PC-9 (cell line): Measurements from ENCODE around the gene ERC2.

Experiments used
- CTCF ChIP-seq: fragments of 200-600 bp; sonication (generic); conservative IDR thresholded peaks from 2 replicates; pipeline ENCODE4 v1.6.1; 2017; ENCODE audit warnings: mixed run types, antibody characterized with exemption, mild to moderate bottlenecking, moderate library complexity
- EZH2 ChIP-seq: fragments of 200-600 bp; sonication (generic); IDR thresholded peaks from 2 replicates; pipeline ENCODE4 v1.8.0; 2017; ENCODE audit warnings: antibody characterized with exemption, low read depth

DNA sequence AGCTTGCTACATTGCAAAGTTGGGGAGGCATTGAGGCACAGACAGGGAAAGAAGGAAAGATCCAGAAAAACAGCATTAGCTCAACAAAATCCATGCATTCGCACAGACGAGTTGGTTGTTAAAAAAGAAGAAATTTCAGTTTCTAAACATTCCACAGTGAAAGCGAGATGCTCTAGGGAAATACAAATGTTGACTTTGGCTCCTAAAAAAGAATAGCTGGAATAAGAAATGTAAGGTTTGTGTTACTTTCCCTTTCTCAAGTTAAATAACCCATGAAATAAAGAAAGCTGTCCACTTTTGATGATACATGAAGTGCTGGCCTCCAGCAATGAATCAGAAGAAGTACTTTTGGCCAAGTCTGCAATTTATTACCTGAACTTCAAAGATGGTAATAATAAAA is 465.1 kb downstream of the ERC2 start:
- TF ChIP-seq CTCF (no peak), EZH2 (no peak)
